Loucy (cell line): ENCODE data around the gene MTMR12.

Source experiments
- H2AFZ ChIP-seq: fragments of 200-600 bp; sonication (generic); 2 replicates; pipeline ENCODE4 v1.6.0; 2016; ENCODE audit warnings: antibody characterized with exemption, mild to moderate bottlenecking, low read length, moderate library complexity
- H3F3A ChIP-seq: fragments of 200-600 bp; 2 replicates; pipeline ENCODE4 v1.6.0; 2016; ENCODE audit warnings: antibody characterized with exemption, low read depth, mild to moderate bottlenecking
- H3K27me3 ChIP-seq: fragments of 200-600 bp; sonication (generic); 2 replicates; pipeline ENCODE4 v1.6.1; 2014; ENCODE audit warnings: low read length, mild to moderate bottlenecking; ENCODE audit not compliant: insufficient read depth, poor library complexity, severe bottlenecking
- H3K36me3 ChIP-seq: fragments of 200-600 bp; sonication (generic); 2 replicates; pipeline ENCODE4 v1.6.1; 2016; ENCODE audit warnings: low read length; ENCODE audit not compliant: insufficient read depth
- H3K4me1 ChIP-seq: fragments of 200-600 bp; sonication (generic); 2 replicates; pipeline ENCODE4 v1.5.1; 2014; ENCODE audit warnings: low read length, mild to moderate bottlenecking; ENCODE audit not compliant: insufficient read depth, poor library complexity, severe bottlenecking
- H3K4me2 ChIP-seq: fragments of 200-600 bp; sonication (generic); 2 replicates; pipeline ENCODE4 v1.6.0; 2014; ENCODE audit warnings: antibody characterized with exemption, low read length, low read depth, mild to moderate bottlenecking; ENCODE audit not compliant: poor library complexity, severe bottlenecking
- H3K4me3 ChIP-seq: fragments of 200-600 bp; sonication (generic); 2 replicates; pipeline ENCODE4 v1.5.1; 2014; ENCODE audit warnings: low read length, mild to moderate bottlenecking, mixed read lengths; ENCODE audit not compliant: poor library complexity, severe bottlenecking
- H3K79me2 ChIP-seq: fragments of 200-600 bp; sonication (generic); 2 replicates; pipeline ENCODE4 v1.6.1; 2014; ENCODE audit warnings: low read length; ENCODE audit not compliant: insufficient read depth
- H3K9ac ChIP-seq: fragments of 200-600 bp; sonication (generic); 2 replicates; pipeline ENCODE4 v1.6.0; 2014; ENCODE audit warnings: mild to moderate bottlenecking, low read depth, low read length, moderate library complexity; ENCODE audit not compliant: poor library complexity, severe bottlenecking
- H3K9me2 ChIP-seq: fragments of 200-600 bp; sonication (generic); replicated peaks from 2 replicates; pipeline ENCODE4 v1.6.1; 2016; ENCODE audit warnings: low read depth, low read length, mixed read lengths
- H3K9me3 ChIP-seq: fragments of 200-600 bp; sonication (generic); 2 replicates; pipeline ENCODE4 v1.6.1; 2014; ENCODE audit warnings: mild to moderate bottlenecking, antibody characterized with exemption, low read length, low read depth; ENCODE audit not compliant: insufficient read depth
- H4K20me1 ChIP-seq: fragments of 200-600 bp; sonication (generic); 2 replicates; pipeline ENCODE4 v1.6.0; 2014; ENCODE audit warnings: antibody characterized with exemption, low read length, mild to moderate bottlenecking; ENCODE audit not compliant: insufficient read depth, poor library complexity, severe bottlenecking
- CTCF ChIP-seq: fragments of 200-600 bp; sonication (generic); conservative IDR thresholded peaks from 2 replicates; pipeline ENCODE4 v1.5.1; 2014; ENCODE audit warnings: mild to moderate bottlenecking, antibody characterized with exemption, low read length
- EZH2phosphoT487 ChIP-seq: fragments of 200-600 bp; IDR thresholded peaks from 2 replicates; pipeline ENCODE4 v1.6.1; 2018; ENCODE audit warnings: antibody characterized with exemption, mild to moderate bottlenecking, moderate library complexity, borderline replicate concordance

MTMR12 gene

GRCh38 chr5:32231929-32232328 lies 80.8 kb downstream of the MTMR12 start:
- H3K9ac ChIP-seq: no peak overlapping the region
- no peaks in the 10 kb centered on the region for H3K27me3 ChIP-seq
- no peak overlapping the region for H2AFZ ChIP-seq
- no peaks in the 10 kb centered on the region for H3K9me3 ChIP-seq
- no peak overlapping the region for H3K4me3 ChIP-seq
- H3F3A ChIP-seq: no peaks in the 10 kb centered on the region
- H3K36me3 ChIP-seq: peaks cover 10% of the 10 kb centered on the region; the same call in 1 of the 2 replicates
- no peaks in the 10 kb centered on the region for H3K4me1 ChIP-seq
- no peaks in the 10 kb centered on the region for H3K9me2 ChIP-seq
- no peak overlapping the region for H3K4me2 ChIP-seq
- no peak for TF ChIP-seq EZH2phosphoT487
- no peak for TF ChIP-seq CTCF
- no peaks in the 10 kb centered on the region for H3K79me2 ChIP-seq
- H4K20me1 ChIP-seq: no peaks in the 10 kb centered on the region

GRCh38 chr5:32231241-32231640 lies 81.5 kb downstream of the MTMR12 start:
- Histone ChIP-seq H3K27me3 (no peaks in the 10 kb centered on the region), H3K36me3 (peaks cover 10% of the 10 kb centered on the region; the same call in 1 of the 2 replicates), H3K4me1 (no peaks in the 10 kb centered on the region), H3K9me3 (no peaks in the 10 kb centered on the region), H3K79me2 (no peaks in the 10 kb centered on the region), H3F3A (no peaks in the 10 kb centered on the region), H2AFZ (no peak overlapping the region), H3K4me2 (no peak overlapping the region), H3K9me2 (no peaks in the 10 kb centered on the region), H4K20me1 (no peaks in the 10 kb centered on the region), H3K9ac (no peak overlapping the region), H3K4me3 (no peak overlapping the region)
- TF ChIP-seq CTCF (no peak), EZH2phosphoT487 (no peak)

GRCh38 chr5:32230356-32231099 lies 82.2 kb downstream of the MTMR12 start:
- no peaks in the 10 kb centered on the region for H3F3A ChIP-seq
- no peak overlapping the region for H3K4me3 ChIP-seq
- TF ChIP-seq CTCF: no peak
- no peak for TF ChIP-seq EZH2phosphoT487
- no peaks in the 10 kb centered on the region for H3K79me2 ChIP-seq
- H3K9ac ChIP-seq: no peak overlapping the region
- H3K9me2 ChIP-seq: no peaks in the 10 kb centered on the region
- no peak overlapping the region for H3K4me2 ChIP-seq
- H3K36me3 ChIP-seq: peaks cover 10% of the 10 kb centered on the region; the same call in 1 of the 2 replicates
- no peaks in the 10 kb centered on the region for H3K27me3 ChIP-seq
- H2AFZ ChIP-seq: no peak overlapping the region
- no peaks in the 10 kb centered on the region for H4K20me1 ChIP-seq
- no peaks in the 10 kb centered on the region for H3K9me3 ChIP-seq
- H3K4me1 ChIP-seq: no peaks in the 10 kb centered on the region
